GM12878 (cell line): ENCODE measurements around the gene IL12B. TPM values are rescaled to one million over a fixed set of nuclear protein-coding genes. Genes with fewer than 3 reads are reported as not detected.

ENCODE experiments used
- ATF2 ChIP-seq: IDR thresholded peaks from 2 replicates; pipeline ENCODE4 v1.6.1; 2012; ENCODE audit warnings: low read length, inconsistent platforms
- ATF3 ChIP-seq: IDR thresholded peaks from 2 replicates; pipeline ENCODE4 v1.6.1; 2011; ENCODE audit warnings: low read depth, mild to moderate bottlenecking, low read length, moderate library complexity, borderline replicate concordance; ENCODE audit errors: extremely low read depth
- BHLHE40 ChIP-seq, 2 experiments: fragments of 450-650 bp in 1 of 2; IDR thresholded peaks; 2 replicates each; pipeline ENCODE4 v1.6.1; 2011 to 2017; ENCODE audit warnings: low read depth in 2 of 2, borderline replicate concordance in 1 of 2, improper control_type of control experiment in 1 of 2, low read length in 1 of 2, mild to moderate bottlenecking in 1 of 2
- CBX3 ChIP-seq: fragments of 200-600 bp; sonication (generic); IDR thresholded peaks from 2 replicates; pipeline ENCODE4 v1.6.1; 2016; ENCODE audit warnings: low read depth, borderline replicate concordance
- CHD4 ChIP-seq: fragments of 200-600 bp; sonication (generic); IDR thresholded peaks from 2 replicates; pipeline ENCODE4 v1.6.1; 2016; ENCODE audit warnings: mild to moderate bottlenecking
- CREM ChIP-seq: IDR thresholded peaks from 2 replicates; pipeline ENCODE4 v1.6.1; 2014; ENCODE audit warnings: antibody characterized with exemption, low read depth
- ESRRA ChIP-seq: IDR thresholded peaks from 2 replicates; pipeline ENCODE4 v1.6.1; 2012; ENCODE audit warnings: mild to moderate bottlenecking, low read length, improper control_type of control experiment
- FOXM1 ChIP-seq: IDR thresholded peaks from 2 replicates; pipeline ENCODE4 v1.6.1; 2012; ENCODE audit warnings: low read depth, mild to moderate bottlenecking, inconsistent platforms, low read length, moderate library complexity
- GATAD2B ChIP-seq: fragments of 450-650 bp; conservative IDR thresholded peaks from 2 replicates; pipeline ENCODE4 v1.6.1; 2017; ENCODE audit warnings: low read depth, mild to moderate bottlenecking, moderate library complexity
- KDM1A ChIP-seq: fragments of 200-600 bp; sonication (generic); IDR thresholded peaks from 2 replicates; pipeline ENCODE4 v1.6.1; 2016; ENCODE audit warnings: borderline replicate concordance
- MYC ChIP-seq: IDR thresholded peaks from 2 replicates; pipeline ENCODE4 v1.6.1; 2011; ENCODE audit warnings: mild to moderate bottlenecking, low read length, moderate library complexity, inconsistent platforms; ENCODE audit not compliant: insufficient read depth, insufficient replicate concordance, insufficient read length, severe bottlenecking
- PKNOX1 ChIP-seq: fragments of 450-650 bp; IDR thresholded peaks from 2 replicates; pipeline ENCODE4 v1.6.1; 2016; ENCODE audit warnings: mild to moderate bottlenecking
- PRDM15 ChIP-seq: fragments of 450-650 bp; formaldehyde crosslinking; IDR thresholded peaks from 2 replicates; pipeline ENCODE4 v1.4.0; 2020; ENCODE audit warnings: mild to moderate bottlenecking, moderate library complexity
- RELA ChIP-seq: fragments of 450-650 bp; IDR thresholded peaks from 2 replicates; pipeline ENCODE4 v1.8.0; 2014; ENCODE audit warnings: borderline replicate concordance; ENCODE audit not compliant: partially characterized antibody
- RUNX3 ChIP-seq: IDR thresholded peaks from 2 replicates; pipeline ENCODE4 v1.6.1; 2012; ENCODE audit warnings: low read length, inconsistent platforms
- SKIL ChIP-seq: fragments of 450-650 bp; IDR thresholded peaks from 2 replicates; pipeline ENCODE4 v1.6.1; 2017; ENCODE audit warnings: mild to moderate bottlenecking, low read depth, inconsistent platforms; ENCODE audit not compliant: poor library complexity, severe bottlenecking
- TARDBP ChIP-seq: IDR thresholded peaks from 2 replicates; pipeline ENCODE4 v1.6.1; 2016; ENCODE audit warnings: borderline replicate concordance
- TCF12 ChIP-seq: IDR thresholded peaks from 2 replicates; pipeline ENCODE4 v1.6.1; 2011; ENCODE audit warnings: low read depth, mild to moderate bottlenecking, low read length
- polyA plus RNA-seq, 11 experiments: library from polyadenylated mRNA; depleted of rRNA in 4 of 11; unstranded in 6 of 11; stranded (reverse) in 5 of 11; fragments of >200 nt; fragmentation: Nextera tagmentation in 4 of 11; fragmentation: Illumina TruSeq in 1 of 11; extraction: Ambion mirVana in 4 of 11; extraction: Trizol in 1 of 11; gene quantifications; 1 replicate in 1 of 11; 2 replicates in 10 of 11; pipeline versions ENCODE4 v1.2.1 to v1.2.3, GENCODE V29; 2011 to 2016; ENCODE audit warnings: inconsistent platforms in 2 of 11, missing spikeins in 2 of 11, low read depth in 1 of 11
- total RNA-seq, 4 experiments: library from RNA; depleted of rRNA in 3 of 4; stranded (reverse); fragments of >200 nt in 3 of 4; fragmentation: Illumina TruSeq in 1 of 4; extraction: Trizol in 1 of 4; gene quantifications; 2 replicates each; pipeline versions ENCODE4 v1.2.1 to v1.2.3, GENCODE V29; 2013 to 2021

Gene IL12B
- total and polyA plus RNA-seq, 10 of the 15 experiments (the other 5 are each of a cell fraction or from before 2014, with no cell fraction given): 0.15 to 0.72 (median 0.45) TPM

- TF ChIP-seq PRDM15 (CRISPR knock-in tag) (no peak), RELA (no peak), RUNX3 (peak; percentile 13; the same call in 1 of the 2 replicates), SKIL (no peak), CREM (no peak), ATF2 (no peak), KDM1A (no peak), BHLHE40 (IDR thresholded peaks at IDR 0.05; ENCODE audit: borderline replicate concordance in 1 of 2, low read depth in 2 of 2, low read length in 1 of 2) (no peak), TCF12 (no peak), MYC (no peak), TARDBP (no peak), GATAD2B (no peak), FOXM1 (no peak), CBX3 (no peak), CHD4 (no peak), ESRRA (no peak), ATF3 (no peak), PKNOX1 (no peak)
Observed at GRCh38 chr5:159332800-159333544, 2.7 kb upstream of the IL12B start (continued).
